HG03045 (cell line): ENCODE measurements around the gene ADGRE1.

Experiments used
- ATAC-seq: cut with Tn5 transposase; IDR thresholded peaks from one replicate; pipeline ENCODE4 v1.9.1; 2021; ENCODE audit warnings: mild to moderate bottlenecking, moderate library complexity; ENCODE audit not compliant: unreplicated experiment

Gene ADGRE1

GRCh38 chr19:6947745-6948144 is 60.4 kb downstream of the ADGRE1 start:
- ATAC-seq = no peak

- no peak for ATAC-seq
Observed at GRCh38 chr19:6948884-6949283, 61.5 kb downstream of the ADGRE1 start.

GRCh38 chr19:6952956-6953355 is 65.6 kb downstream of the ADGRE1 start:
- ATAC-seq = no peak

GRCh38 chr19:6955082-6955481 is 67.7 kb downstream of the ADGRE1 start:
- no peak for ATAC-seq

GRCh38 chr19:6956573-6956972 is 69.2 kb downstream of the ADGRE1 start:
- ATAC-seq = no peak

GRCh38 chr19:6958791-6959190 is 71.4 kb downstream of the ADGRE1 start:
- ATAC-seq = no peak

GRCh38 chr19:6963244-6963852 is 76.0 kb downstream of the ADGRE1 start:
- ATAC-seq = no peak

GRCh38 chr19:6963937-6964336 is 76.6 kb downstream of the ADGRE1 start:
- ATAC-seq = no peak

GRCh38 chr19:6967967-6968366 is 80.6 kb downstream of the ADGRE1 start:
- no peak for ATAC-seq

- ATAC-seq = no peak
Observed at GRCh38 chr19:6969490-6969889, 82.1 kb downstream of the ADGRE1 start.

GRCh38 chr19:6970021-6970420 is 82.6 kb downstream of the ADGRE1 start:
- ATAC-seq = no peak

GRCh38 chr19:6970443-6970842 is 83.1 kb downstream of the ADGRE1 start:
- no peak for ATAC-seq

- no peak for ATAC-seq
Observed at GRCh38 chr19:6971366-6971765, 84.0 kb downstream of the ADGRE1 start.

GRCh38 chr19:6976197-6976596 is 88.8 kb downstream of the ADGRE1 start:
- no peak for ATAC-seq

- no peak for ATAC-seq
Observed at GRCh38 chr19:6979399-6979798, 92.0 kb downstream of the ADGRE1 start.

- no peak for ATAC-seq
Observed at GRCh38 chr19:6983448-6983847, 96.1 kb downstream of the ADGRE1 start.

- ATAC-seq = no peak
Observed at GRCh38 chr19:6987850-6988249, 100.5 kb downstream of the ADGRE1 start.

GRCh38 chr19:6988257-6988656 is 100.9 kb downstream of the ADGRE1 start:
- no peak for ATAC-seq
